ACC112 (cell line): Measurements from ENCODE around the gene DNM1L.
"Not testable (repeated sequence)": the region's sequence is repeated elsewhere in the genome, so short reads cannot be mapped to it uniquely, and the experiment has no call there.

Experiments used
- H2AFZ ChIP-seq: fragments of 200-600 bp; sonication (generic); one replicate; pipeline ENCODE4 v1.6.0; 2017; ENCODE audit warnings: antibody characterized with exemption, low read length; ENCODE audit not compliant: unreplicated experiment
- H3K27ac ChIP-seq: fragments of 200-600 bp; sonication (generic); 2 replicates; pipeline ENCODE4 v1.5.1; 2014; ENCODE audit warnings: low read depth, mild to moderate bottlenecking, antibody characterized with exemption, low read length, moderate library complexity
- H3K27me3 ChIP-seq: fragments of 200-600 bp; sonication (generic); 2 replicates; pipeline ENCODE4 v1.6.1; 2014; ENCODE audit warnings: mild to moderate bottlenecking, antibody characterized with exemption, low read length, moderate library complexity, mixed read lengths; ENCODE audit not compliant: insufficient read depth
- H3K36me3 ChIP-seq: fragments of 200-600 bp; sonication (generic); 2 replicates; pipeline ENCODE4 v1.6.1; 2016; ENCODE audit warnings: mild to moderate bottlenecking, antibody characterized with exemption, low read length, moderate library complexity, mixed read lengths; ENCODE audit not compliant: insufficient read depth
- H3K4me1 ChIP-seq: fragments of 200-600 bp; sonication (generic); one replicate; pipeline ENCODE4 v1.6.1; 2016; ENCODE audit warnings: low read length, mixed read lengths; ENCODE audit not compliant: insufficient read depth, unreplicated experiment, control insufficient read depth
- H3K4me3 ChIP-seq: fragments of 200-600 bp; sonication (generic); 2 replicates; pipeline ENCODE4 v1.5.1; 2014; ENCODE audit warnings: mild to moderate bottlenecking, low read depth, low read length
- H3K79me2 ChIP-seq: fragments of 200-600 bp; sonication (generic); one replicate; pipeline ENCODE4 v1.6.0; 2016; ENCODE audit warnings: low read length; ENCODE audit not compliant: control insufficient read depth, unreplicated experiment, insufficient read depth

The DNM1L gene

GRCh38 chr12:32695787-32696186 lies 16.7 kb downstream of the DNM1L start:
- Histone ChIP-seq H3K4me1 (no peaks in the 10 kb centered on the region), H3K79me2 (peaks cover 84% of the 10 kb centered on the region), H3K27ac (no peak overlapping the region), H3K4me3 (no peak overlapping the region), H3K27me3 (no peaks in the 10 kb centered on the region), H2AFZ (no peak overlapping the region), H3K36me3 (peaks cover 9% of the 10 kb centered on the region)

GRCh38 chr12:32697445-32697844 lies 18.3 kb downstream of the DNM1L start:
- peaks cover 70% of the 10 kb centered on the region for H3K79me2 ChIP-seq
- H3K4me1 ChIP-seq, result no peaks in the 10 kb centered on the region
- H3K4me3 ChIP-seq, result no peak overlapping the region
- H3K27me3 ChIP-seq, result no peaks in the 10 kb centered on the region
- H3K27ac ChIP-seq, result no peak overlapping the region
- H2AFZ ChIP-seq, result no peak overlapping the region
- peaks cover 9% of the 10 kb centered on the region for H3K36me3 ChIP-seq

GRCh38 chr12:32698285-32698684 lies 19.2 kb downstream of the DNM1L start:
- H3K36me3 ChIP-seq, result peaks cover 9% of the 10 kb centered on the region

DNA sequence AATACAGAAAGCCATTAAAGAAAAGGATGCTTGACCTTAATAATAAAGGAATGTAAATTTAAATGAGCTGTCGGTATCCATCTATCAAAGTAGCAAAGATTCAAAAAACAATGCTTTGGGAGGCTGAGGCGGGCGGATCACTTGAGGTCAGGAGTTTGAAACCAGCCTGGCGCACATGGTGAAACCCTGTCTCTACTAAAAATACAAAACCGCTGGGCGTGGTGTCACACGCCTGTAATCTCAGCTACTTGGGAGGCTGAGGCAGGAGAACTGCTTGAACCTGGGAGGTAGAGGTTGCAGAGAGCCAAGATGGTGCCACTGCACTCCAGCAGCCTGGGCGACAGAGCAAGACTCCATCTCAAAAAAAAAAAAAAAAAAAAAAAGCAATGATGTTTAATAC lies 20.3 kb downstream of the DNM1L start:
- not testable (repeated sequence) for H3K36me3 ChIP-seq, H3K4me1 ChIP-seq, H3K4me3 ChIP-seq, H3K27me3 ChIP-seq, H3K27ac ChIP-seq, H2AFZ ChIP-seq
- H3K79me2 ChIP-seq, result peaks cover 59% of the 10 kb centered on the region

More at GRCh38 chr12:32698285-32698684, 19.2 kb downstream of the DNM1L start:
- H3K4me1 ChIP-seq, result no peaks in the 10 kb centered on the region
- H3K4me3 ChIP-seq, result no peak overlapping the region
- H3K27me3 ChIP-seq, result no peaks in the 10 kb centered on the region
- H3K27ac ChIP-seq, result no peak overlapping the region
- H2AFZ ChIP-seq, result no peak overlapping the region
- peaks cover 70% of the 10 kb centered on the region for H3K79me2 ChIP-seq

DNA sequence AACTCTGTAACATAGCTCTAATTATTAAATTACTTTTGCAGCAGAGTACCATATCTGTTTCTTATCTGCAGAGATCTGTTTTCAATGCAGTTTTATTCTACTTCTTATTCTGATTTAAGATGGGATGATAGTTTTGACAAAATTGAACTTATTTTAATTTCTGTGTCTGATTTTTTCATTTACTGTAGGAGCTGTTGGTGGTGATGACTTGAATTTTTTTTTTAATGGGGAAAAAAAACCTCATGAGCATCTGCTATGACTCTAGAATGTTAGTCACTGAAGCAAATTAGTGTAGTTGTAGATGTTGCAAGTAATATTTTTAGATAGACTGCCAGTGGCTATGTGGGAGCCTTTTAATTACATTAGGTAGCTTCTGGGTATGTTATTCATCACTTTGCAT lies 23.4 kb downstream of the DNM1L start:
- Histone ChIP-seq H3K79me2 (peaks cover 33% of the 10 kb centered on the region), H3K27me3 (no peaks in the 10 kb centered on the region), H3K36me3 (no peaks in the 10 kb centered on the region; the same call in 1 of the 2 replicates), H3K27ac (no peak overlapping the region), H2AFZ (no peak overlapping the region), H3K4me1 (no peaks in the 10 kb centered on the region), H3K4me3 (no peak overlapping the region)

DNA sequence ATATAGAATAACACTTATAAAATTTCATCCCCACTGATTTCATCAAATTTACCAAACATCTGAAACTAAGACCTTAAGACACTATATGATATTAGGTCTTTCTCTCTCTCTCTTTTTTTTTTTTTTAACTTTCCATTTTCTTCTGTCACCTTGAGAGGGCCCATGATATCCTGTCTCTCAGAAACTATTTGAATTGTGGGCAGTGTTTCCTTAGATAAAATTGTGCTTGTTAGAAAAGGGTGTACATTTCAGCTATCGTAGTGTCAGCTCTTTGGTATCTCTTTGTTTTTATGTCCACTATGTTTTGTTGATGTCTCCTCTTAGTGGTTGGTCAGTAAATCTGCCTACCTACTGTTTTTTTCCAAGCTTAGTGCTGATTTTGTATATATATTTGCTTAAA lies 23.8 kb downstream of the DNM1L start:
- H3K27me3 ChIP-seq, result no peaks in the 10 kb centered on the region
- H3K27ac ChIP-seq, result no peak overlapping the region
- no peaks in the 10 kb centered on the region; the same call in 1 of the 2 replicates for H3K36me3 ChIP-seq
- no peak overlapping the region for H3K4me3 ChIP-seq
- H2AFZ ChIP-seq, result no peak overlapping the region
- H3K79me2 ChIP-seq, result peaks cover 29% of the 10 kb centered on the region
- H3K4me1 ChIP-seq, result no peaks in the 10 kb centered on the region

- Histone ChIP-seq H3K79me2 (peaks cover 11% of the 10 kb centered on the region), H3K4me1 (no peaks in the 10 kb centered on the region), H3K4me3 (no peak overlapping the region), H2AFZ (no peak overlapping the region), H3K27ac (no peak overlapping the region), H3K27me3 (no peaks in the 10 kb centered on the region), H3K36me3 (peaks cover 9% of the 10 kb centered on the region)
These were observed 26.7 kb downstream of the DNM1L start for GRCh38 chr12:32705783-32706182.

- Histone ChIP-seq H2AFZ (no peak overlapping the region), H3K27ac (no peak overlapping the region), H3K36me3 (peaks cover 14% of the 10 kb centered on the region), H3K4me3 (no peak overlapping the region), H3K27me3 (no peaks in the 10 kb centered on the region), H3K79me2 (peaks cover 11% of the 10 kb centered on the region), H3K4me1 (no peaks in the 10 kb centered on the region)
These were observed 27.4 kb downstream of the DNM1L start for GRCh38 chr12:32706335-32707024.

GRCh38 chr12:32708926-32709325 lies 29.8 kb downstream of the DNM1L start:
- Histone ChIP-seq H3K4me1 (no peaks in the 10 kb centered on the region), H3K4me3 (no peak overlapping the region), H3K27me3 (no peaks in the 10 kb centered on the region), H3K27ac (no peak overlapping the region), H3K36me3 (peaks cover 23% of the 10 kb centered on the region), H3K79me2 (peaks cover 2% of the 10 kb centered on the region), H2AFZ (no peak overlapping the region)

DNA sequence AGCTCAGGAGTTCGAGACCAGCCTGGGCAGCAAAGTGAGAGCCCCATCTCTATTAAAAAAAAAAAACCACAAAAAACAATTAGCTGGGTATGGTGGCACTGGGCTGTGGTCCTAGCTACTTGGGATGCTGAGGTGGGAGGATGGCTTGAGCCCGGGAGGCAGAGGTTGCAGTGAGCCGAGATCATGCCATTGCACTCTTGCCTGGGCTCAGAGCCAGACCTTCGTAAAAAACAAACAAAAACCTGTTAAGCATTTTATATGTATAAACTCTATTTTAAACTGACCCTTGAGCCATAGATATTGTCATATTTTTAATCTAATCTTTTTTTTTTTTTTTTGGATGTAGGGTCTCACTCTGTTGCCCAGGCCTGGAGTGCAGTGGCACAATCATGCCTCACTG lies 35.7 kb downstream of the DNM1L start:
- Histone ChIP-seq H3K36me3 (peaks cover 25% of the 10 kb centered on the region), H3K4me1 (no peaks in the 10 kb centered on the region)

DNA sequence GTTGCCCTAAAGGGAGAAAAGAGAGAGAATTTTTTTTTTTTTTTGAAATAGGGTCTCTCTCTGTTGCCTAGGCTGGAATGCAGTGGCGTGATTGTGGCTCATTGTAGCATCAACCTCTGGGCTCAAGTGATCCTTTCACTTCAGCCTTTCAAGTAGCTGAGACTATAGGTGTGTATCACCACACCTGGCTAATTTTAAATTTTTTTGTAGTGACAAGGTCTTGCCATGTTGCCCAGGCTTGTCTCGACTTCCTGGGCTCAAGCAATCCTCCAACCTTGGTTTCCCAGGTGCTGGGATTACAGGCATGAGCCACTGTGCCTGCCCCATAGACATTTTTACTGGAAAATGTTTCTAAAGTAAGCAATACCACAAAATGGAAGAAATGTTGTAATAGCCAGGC lies 39.8 kb downstream of the DNM1L start:
- no peaks in the 10 kb centered on the region for H3K27me3 ChIP-seq
- no peak overlapping the region for H3K27ac ChIP-seq
- H3K79me2 ChIP-seq, result no peaks in the 10 kb centered on the region
- no peaks in the 10 kb centered on the region for H3K4me1 ChIP-seq
- no peak overlapping the region for H2AFZ ChIP-seq
- H3K4me3 ChIP-seq, result no peak overlapping the region
- peaks cover 17% of the 10 kb centered on the region; the same call in 1 of the 2 replicates for H3K36me3 ChIP-seq

More for the DNA sequence above, 35.7 kb downstream of the DNM1L start:
- Histone ChIP-seq H3K27ac (no peak overlapping the region), H3K79me2 (no peaks in the 10 kb centered on the region), H3K4me3 (no peak overlapping the region), H2AFZ (no peak overlapping the region), H3K27me3 (no peaks in the 10 kb centered on the region)
